Left renal pelvis (tissue), 4 donors: Measurements from ENCODE around the gene TMTC2. TPM values are rescaled to one million over a fixed set of nuclear protein-coding genes. Genes with fewer than 3 reads are reported as not detected.

ENCODE experiments used
- DNase-seq, 4 donors: peaks; one replicate each; pipeline ENCODE4 v3.0.0-alpha.2; 2013; ENCODE audit warnings: low read depth in 4 of 4, low spot score in 3 of 4
- polyA plus RNA-seq, 4 donors: library from polyadenylated mRNA; unstranded; fragments of 120-200 nt; gene quantifications; one replicate each; pipeline ENCODE4 v1.2.1, GENCODE V29; 2013; ENCODE audit not compliant: insufficient read length in 4 of 4

Gene TMTC2
- polyA plus RNA-seq, 4 donors = 41.5 to 105 (median 43.9) TPM

- no peak for DNase-seq
These were observed 470.9 kb downstream of the TMTC2 start for GRCh38 chr12:83157604-83158003.

DNA sequence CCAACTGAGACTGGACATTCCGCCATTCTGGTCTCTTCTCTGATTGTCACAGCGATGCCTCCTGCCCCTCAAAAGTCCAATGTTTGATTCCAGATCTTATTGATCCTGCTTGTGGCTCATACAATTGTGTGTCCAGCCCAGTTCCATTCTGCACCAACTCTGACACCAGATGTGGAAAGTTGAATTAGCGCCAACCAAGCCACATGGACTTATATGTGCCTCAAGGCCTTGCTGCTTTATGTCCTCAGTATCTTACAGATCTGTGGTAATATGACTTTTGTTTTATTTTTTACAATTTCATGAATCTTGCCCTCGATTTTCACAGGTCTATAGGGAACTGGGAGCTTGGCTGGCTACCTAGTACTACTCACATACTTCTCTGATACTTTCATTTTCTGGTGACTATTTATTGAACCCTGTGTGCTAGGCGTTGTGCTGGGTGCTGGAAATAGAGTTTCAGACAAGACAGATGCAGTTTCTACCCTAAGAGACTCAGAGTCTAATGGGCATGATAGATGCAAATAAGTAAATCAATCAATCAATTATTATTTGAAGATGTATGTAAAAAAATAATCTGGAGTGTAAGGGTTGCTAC is 472.0 kb downstream of the TMTC2 start:
- DNase-seq = no peak

DNA sequence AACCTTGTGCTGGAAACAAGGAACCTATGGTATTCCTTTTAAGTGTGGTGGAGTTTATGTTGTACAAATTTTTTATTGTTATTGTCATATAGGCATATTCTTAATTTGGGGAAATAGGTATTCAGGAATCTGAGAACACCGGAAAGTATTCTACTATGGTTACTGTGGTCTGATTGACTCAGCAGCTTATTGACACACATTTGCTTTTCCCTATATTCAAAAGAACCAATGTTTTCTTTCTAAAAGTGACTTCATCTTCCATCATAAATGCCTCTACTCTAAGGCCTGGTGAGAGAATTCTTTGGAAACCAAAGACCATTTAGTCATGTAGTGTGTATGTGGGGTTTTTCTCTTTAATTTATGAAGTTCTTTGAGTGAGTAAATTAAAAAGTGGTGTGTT is 474.8 kb downstream of the TMTC2 start:
- no peak for DNase-seq

DNA sequence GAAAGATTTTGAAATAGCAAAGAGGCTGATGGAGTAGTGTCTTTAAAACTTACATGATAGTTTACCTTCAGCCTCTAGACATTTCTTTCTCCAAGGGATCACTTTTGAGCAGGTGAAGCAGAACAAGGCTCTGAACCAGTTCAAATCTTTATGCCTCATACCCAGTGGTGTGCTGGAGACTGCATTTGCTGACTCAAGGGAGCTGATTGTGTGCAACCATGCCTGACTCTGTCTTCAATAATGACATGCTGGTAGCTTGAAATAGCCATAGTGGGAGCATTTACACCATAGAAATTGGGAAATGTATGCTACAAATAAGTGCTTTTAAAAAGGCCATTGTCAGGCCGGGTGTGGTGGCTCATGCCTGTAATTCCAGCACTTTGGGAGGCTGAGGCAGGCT is 482.0 kb downstream of the TMTC2 start:
- no peak for DNase-seq

DNA sequence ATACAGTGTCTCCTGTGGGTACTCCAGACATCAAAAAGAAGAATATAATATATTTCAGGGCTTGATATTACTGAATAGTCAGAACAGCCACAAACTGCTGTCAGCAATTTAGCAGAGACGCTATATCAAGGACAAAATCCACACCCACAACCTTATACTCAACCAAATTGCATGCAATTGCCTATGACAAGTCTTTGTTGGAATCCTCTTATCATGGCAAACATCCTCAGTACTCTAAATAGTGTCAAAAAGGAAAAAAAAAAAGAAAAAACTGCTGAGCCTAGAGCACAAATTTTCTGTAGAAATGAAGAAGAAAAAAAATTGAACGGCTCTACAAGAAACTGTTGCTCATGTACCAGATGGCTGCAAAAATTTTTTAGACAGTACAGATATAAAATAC is 485.7 kb downstream of the TMTC2 start:
- no peak for DNase-seq

DNA sequence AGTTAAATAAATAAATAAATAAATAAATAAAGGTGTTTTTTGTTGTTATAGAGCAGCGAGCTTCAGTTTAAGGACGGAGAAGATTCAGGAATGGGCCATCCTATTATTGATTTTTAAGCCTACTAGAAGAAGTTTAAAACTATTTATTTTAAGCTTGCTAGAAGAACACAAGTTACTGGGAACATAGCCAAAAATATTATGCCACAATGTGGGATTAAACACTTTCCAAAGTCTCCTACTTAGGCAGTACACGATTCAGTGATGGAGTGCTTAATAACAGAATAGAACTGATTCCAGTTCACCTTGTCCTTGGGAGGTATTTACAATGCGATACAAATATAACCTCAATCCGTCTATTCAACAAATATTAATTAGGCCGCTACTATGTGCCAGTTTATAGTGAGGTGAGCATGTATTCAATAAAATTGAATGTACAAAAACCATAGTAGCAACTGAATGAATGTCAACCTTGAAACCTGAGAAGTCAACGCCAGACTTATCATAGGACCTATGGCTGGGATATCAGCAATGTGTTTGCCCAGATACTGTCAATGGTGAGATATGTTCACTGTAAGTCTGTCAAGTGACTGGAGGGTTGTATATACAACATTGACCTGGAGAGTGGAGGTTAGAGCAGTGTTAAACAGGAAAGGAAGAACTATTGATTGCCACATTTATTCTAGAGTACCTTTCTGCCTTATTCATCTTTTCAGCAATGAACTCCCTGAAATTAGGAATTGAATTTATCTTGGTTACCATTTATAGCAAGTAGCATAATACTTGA is 486.4 kb downstream of the TMTC2 start:
- no peak for DNase-seq

DNA sequence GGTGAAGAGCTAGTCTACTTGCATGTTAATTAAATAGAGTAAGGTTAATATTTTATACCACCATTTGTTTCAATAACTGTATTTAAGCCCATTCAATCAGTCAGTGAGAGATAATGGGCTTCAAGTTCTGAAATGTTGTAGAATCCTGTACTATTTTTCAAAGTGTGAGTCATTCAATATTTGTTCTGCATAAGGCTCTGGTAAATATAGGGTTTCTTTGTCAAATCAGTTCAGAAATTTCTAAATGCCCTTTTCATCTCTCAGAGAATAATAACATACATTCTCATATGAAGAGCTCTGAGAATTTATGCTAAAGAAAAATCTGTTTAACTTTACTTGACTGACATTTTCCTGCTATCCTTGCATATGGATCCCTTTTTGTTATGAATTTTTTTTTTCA is 493.3 kb downstream of the TMTC2 start:
- DNase-seq = no peak

GRCh38 chr12:83181074-83181473 is 494.4 kb downstream of the TMTC2 start:
- no peak for DNase-seq

GRCh38 chr12:83183132-83183531 is 496.4 kb downstream of the TMTC2 start:
- no peak for DNase-seq
